ENCODE measurements around the gene CAPG.
"Not testable (repeated sequence)": the region's sequence is repeated elsewhere in the genome, so short reads cannot be mapped to it uniquely, and the experiment has no call there.

CAPG gene

GRCh38 chr2:85367180-85367579 is 43.0 kb downstream of the CAPG start:
- no peak for DNase-seq (ENCODE audit: low spot score)
- no peak for FAIRE-seq

GRCh38 chr2:85362653-85363387 is 47.3 kb downstream of the CAPG start:
- not testable (repeated sequence) for FAIRE-seq; DNase-seq (ENCODE audit: low spot score)

DNA sequence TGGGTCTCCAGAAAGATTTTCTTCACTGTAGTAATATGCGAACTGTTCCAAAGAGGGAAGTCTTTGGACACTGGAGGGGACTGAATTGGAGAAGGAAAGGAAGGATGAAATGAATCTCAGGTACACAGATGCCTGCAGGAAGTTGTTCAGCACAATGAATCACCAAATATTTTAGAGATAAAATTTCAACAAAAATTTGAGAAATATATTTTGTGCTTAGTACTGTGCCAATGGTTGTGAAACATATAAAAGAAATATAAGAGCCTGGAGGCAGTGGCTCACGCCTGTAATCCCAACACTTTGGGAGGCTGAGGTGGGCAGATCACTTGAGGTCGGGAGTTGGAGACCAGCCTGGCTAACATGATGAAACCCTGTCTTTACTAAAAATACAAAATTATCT is 52.4 kb downstream of the CAPG start:
- DNase-seq (ENCODE audit: low spot score) (no peak), FAIRE-seq (no peak)

DNA sequence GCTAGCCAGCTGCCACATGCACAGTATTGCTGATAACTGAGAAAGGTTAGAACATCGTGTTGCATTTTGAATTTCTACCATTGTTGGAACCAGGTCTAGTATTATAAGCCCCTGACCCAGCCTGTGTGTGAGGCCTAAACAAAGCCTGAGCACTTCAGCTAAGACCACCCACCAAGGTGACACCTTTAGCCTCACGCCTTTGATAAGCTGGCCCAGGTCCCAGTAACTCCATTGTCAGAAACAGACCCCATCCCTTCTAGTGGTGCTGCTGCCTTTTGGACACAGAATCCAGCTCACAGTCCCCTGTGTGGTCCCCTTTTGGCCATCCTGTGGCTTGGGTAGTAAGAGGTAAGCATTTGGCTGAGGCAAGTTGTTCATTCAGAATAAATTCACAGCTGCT is 54.0 kb downstream of the CAPG start:
- no peak for FAIRE-seq
- DNase-seq (ENCODE audit: low spot score) = no peak

- FAIRE-seq (no peak), DNase-seq (ENCODE audit: low spot score) (no peak)
Measured at GRCh38 chr2:85355521-85355920, 54.6 kb downstream of the CAPG start.

GRCh38 chr2:85355073-85355410 is 55.1 kb downstream of the CAPG start:
- FAIRE-seq (no peak), DNase-seq (ENCODE audit: low spot score) (no peak)

DNA sequence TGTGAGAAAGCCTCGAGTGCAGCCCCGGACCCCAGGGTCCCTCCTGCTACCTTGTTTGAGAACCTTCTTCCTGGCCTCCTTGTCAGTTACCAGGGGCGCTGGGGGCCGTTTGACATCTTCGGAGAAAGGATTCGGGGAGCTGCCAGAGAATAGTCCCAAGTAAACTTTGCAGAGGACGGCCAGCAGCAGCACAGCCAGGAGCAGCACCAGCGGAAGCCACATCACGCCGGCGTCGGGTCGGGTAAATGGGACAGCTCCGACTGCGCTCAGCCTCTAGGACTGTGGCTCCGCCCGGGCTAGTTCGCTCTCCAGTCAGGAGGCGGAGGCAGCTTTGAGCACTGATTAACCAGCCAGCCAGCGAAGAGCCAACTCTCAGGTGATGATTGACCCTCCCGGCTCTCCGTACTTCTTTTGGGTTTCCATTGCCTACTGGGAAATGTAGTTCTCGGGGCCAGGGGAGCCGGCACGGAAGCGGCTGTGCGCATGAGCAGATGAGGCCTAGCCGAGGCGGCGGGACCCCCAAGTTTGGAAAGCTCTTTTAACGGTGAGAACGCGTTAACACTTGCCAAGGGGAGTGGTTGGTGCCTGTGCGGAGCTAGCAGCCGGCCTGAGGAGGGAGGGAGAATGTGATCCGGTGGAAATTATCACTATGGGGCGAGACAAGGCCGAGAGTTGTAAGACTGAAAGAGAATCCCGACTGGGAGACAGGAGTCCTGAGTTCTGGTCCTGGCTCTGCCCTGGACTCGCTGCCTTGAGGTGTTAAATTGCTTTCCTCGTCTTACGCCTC is 55.7 kb downstream of the CAPG start, which contains the start of the genes ELMOD3 and RETSAT:
TSS of gene ELMOD3 (plus strand) at position 484 of the 787 bp plus-strand sequence. CDS start 2,430 bp downstream, outside the sequence.
TSS of gene RETSAT (minus strand) at position 243 of the 787 bp plus-strand sequence. CDS start at position 222, 21 bp downstream.
- peak; percentile 99 for DNase-seq (ENCODE audit: low spot score)
- FAIRE-seq = peak; percentile 87

DNA sequence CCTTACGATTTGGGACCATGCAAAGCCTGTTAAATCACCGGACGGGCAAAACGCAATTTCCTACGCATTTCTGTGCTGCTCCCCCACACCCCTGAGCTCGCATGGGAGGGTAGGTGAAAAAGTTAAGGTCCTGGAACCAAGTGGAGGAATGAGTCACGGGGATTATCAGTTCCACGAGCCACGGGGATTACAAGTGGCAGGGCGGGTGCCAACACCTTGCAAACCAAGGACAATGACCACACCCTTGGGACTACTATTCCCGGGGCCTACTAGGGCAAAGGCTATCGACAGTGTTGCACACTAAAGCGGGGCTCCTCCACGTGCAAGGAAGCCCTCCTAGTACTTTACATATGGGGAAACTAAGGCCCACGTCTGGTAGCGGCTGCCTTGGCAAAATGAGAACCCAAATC is 56.3 kb downstream of the CAPG start:
- DNase-seq (ENCODE audit: low spot score) (peak; percentile 15), FAIRE-seq (no peak)

DNA sequence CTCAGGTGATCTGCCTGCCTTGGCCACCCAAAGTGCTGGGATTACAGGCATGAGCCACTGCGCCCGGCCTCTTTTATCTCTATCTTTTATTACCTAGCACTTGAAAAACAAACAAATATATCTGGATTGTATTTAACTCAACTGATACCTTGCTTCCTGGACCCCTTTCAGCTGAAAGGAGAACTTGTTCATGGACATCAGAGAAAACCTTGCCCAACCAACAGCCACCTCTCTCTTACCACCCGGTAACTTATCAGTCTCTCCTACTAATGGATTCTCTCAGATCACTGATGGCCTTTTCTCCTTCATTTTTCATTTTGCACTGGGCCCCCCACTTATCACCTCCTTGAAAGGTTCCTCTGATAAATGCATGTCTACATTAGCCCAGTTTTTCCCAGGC is 62.6 kb downstream of the CAPG start:
- DNase-seq (ENCODE audit: low spot score) (no peak), FAIRE-seq (no peak)

All from RCC 7860 (cell line).